Heart left ventricle (tissue), 13 donors: Measurements from ENCODE around the gene CEND1.

Experiments
- POLR2A ChIP-seq, 2 donors: fragments of 450-650 bp; IDR thresholded peaks; one replicate each; pipeline ENCODE4 v1.6.1; 2017; ENCODE audit warnings: antibody characterized with exemption in 2 of 2, mild to moderate bottlenecking in 2 of 2, moderate library complexity in 2 of 2
- TF ChIP-seq, protein P1 (sequence below), 12 donors: fragments of 200-600 bp; sonication (generic) in 4 of 12; IDR thresholded peaks; one replicate each; pipeline versions ENCODE4 v1.5.0 to v1.8.0; 2018 to 2022; ENCODE audit warnings: antibody characterized with exemption in 12 of 12, mild to moderate bottlenecking in 5 of 12
- donor health status: ischemic (EF 13 %, LVEDD 7.1; RV severe dilation, severe dysfunction).
- donor health status: DM: no; HTN: yes; CAD: no.
- donor health status: DM: no; HTN: no; CAD: no.
- donor health status: ischemic (EF 25% LVEDD 6.9; RV normal size, moderate dysfunction).
- donor health status: ischemic (EF 25% LVEDD 5.7; RV mildly dilated, moderate dysfunction).
- donor health status: ischemic (EF 35%, LVEDD 5.7; RV mildly dilated, moderate dysfunction).
- donor health status: nonischemic (EF 11% LVEDD 7.7; RV severe dilation, severe dysfunction).
- donor health status: DM: yes; HTN: yes; CAD: no.
- donor health status: PGD.
- donor health status: ischemic (EF 29% LVEDD 5.4; RV normal size, mild dysfunction).
- donor health status: nonischemic (EF 23%, LVEDD 6.1; RV moderate dilation, normal function).

DNA sequence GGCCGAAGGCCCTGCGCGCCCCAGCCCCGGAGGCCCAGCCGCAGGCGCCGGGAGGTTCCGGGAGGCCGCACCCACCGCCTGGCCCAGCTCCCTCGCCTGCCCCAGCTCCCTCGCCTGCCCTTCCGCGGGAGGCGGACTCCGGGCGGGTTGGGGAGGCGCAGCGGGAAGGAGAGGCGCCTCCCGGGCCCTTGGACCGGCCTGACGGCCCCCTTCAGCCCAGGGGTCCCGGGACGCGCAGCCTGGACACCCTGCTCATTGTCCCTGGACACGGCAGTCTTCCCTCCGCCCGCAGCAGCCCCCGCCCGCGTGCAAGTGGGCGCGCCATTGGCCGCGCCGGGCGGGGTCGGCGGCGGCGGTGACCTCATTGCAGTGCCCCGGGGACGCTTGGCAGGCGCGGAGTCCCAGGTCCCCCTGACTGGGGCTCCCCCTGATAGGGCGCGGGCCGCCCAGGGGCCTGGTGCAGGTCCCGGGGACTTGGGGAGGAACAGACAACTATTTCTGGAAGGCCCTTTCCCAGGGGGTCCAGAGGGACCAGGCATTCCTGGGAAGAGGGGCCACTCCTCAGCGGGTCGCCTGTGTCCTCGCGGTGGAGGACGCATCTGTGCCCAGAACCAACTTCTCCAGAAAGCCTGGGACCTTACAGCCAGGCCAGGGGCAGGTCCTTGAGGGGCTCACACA, 43.4 kb upstream of the CEND1 start:
- peak in 1 of 2 donors; percentile 45 for TF ChIP-seq POLR2A (IDR thresholded peaks at IDR 0.05)
- TF ChIP-seq, protein P1, sequence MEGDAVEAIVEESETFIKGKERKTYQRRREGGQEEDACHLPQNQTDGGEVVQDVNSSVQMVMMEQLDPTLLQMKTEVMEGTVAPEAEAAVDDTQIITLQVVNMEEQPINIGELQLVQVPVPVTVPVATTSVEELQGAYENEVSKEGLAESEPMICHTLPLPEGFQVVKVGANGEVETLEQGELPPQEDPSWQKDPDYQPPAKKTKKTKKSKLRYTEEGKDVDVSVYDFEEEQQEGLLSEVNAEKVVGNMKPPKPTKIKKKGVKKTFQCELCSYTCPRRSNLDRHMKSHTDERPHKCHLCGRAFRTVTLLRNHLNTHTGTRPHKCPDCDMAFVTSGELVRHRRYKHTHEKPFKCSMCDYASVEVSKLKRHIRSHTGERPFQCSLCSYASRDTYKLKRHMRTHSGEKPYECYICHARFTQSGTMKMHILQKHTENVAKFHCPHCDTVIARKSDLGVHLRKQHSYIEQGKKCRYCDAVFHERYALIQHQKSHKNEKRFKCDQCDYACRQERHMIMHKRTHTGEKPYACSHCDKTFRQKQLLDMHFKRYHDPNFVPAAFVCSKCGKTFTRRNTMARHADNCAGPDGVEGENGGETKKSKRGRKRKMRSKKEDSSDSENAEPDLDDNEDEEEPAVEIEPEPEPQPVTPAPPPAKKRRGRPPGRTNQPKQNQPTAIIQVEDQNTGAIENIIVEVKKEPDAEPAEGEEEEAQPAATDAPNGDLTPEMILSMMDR (IDR thresholded peaks at IDR 0.05): no peak
